Keratinocyte (primary cell): ENCODE measurements around the gene INHBE. TPM values are rescaled to one million over a fixed set of nuclear protein-coding genes. Genes with fewer than 3 reads are reported as not detected.

ENCODE experiments used
- DNase-seq: peaks from one replicate; pipeline ENCODE4 v3.0.0-alpha.2; 2011; ENCODE audit warnings: low read depth, missing footprints, low spot score
- FAIRE-seq: peaks from 2 replicates; lab custom pipeline; 2011; peaks lifted over from hg19 to GRCh38; lab: Jason Lieb, UNC
- H2AFZ ChIP-seq: 2 replicates; pipeline ENCODE4 v1.6.0; 2012; ENCODE audit warnings: low read length, control low read depth, inconsistent platforms; ENCODE audit not compliant: control insufficient read depth
- H3K27ac ChIP-seq: 2 replicates; pipeline ENCODE4 v1.5.1; 2011; ENCODE audit warnings: low read length; ENCODE audit not compliant: control insufficient read depth, insufficient read depth
- H3K27me3 ChIP-seq: 3 replicates; pipeline ENCODE4 v1.6.0; 2011; ENCODE audit warnings: low read length; ENCODE audit not compliant: control insufficient read depth, insufficient read depth; ENCODE audit errors: extremely low read depth
- H3K36me3 ChIP-seq, 2 experiments: 2 replicates in 1 of 2; 3 replicates in 1 of 2; pipeline ENCODE4 v1.5.1; 2011; ENCODE audit warnings: low read length in 2 of 2, mild to moderate bottlenecking in 1 of 2; ENCODE audit not compliant: control insufficient read depth in 2 of 2, insufficient read depth in 2 of 2; ENCODE audit errors: extremely low read depth in 1 of 2
- H3K4me1 ChIP-seq: 3 replicates; pipeline ENCODE4 v1.5.1; 2011; ENCODE audit warnings: low read length; ENCODE audit not compliant: control insufficient read depth, insufficient read depth; ENCODE audit errors: extremely low read depth
- H3K4me2 ChIP-seq: 3 replicates; pipeline ENCODE4 v1.6.0; 2011; ENCODE audit warnings: low read depth, low read length; ENCODE audit not compliant: control insufficient read depth, insufficient read depth; ENCODE audit errors: extremely low read depth
- H3K4me3 ChIP-seq, 3 experiments: fragments of 200-600 bp in 1 of 3; sonication (generic) in 1 of 3; 2 replicates in 2 of 3; 3 replicates in 1 of 3; pipeline ENCODE4 v1.5.1; 2011 to 2016; ENCODE audit warnings: low read length in 3 of 3, mild to moderate bottlenecking in 3 of 3, control low read depth in 2 of 3, inconsistent platforms in 1 of 3, low read depth in 1 of 3, mixed read lengths in 1 of 3, mixed run types in 1 of 3, moderate library complexity in 1 of 3; ENCODE audit not compliant: control insufficient read depth in 2 of 3, insufficient read depth in 2 of 3; ENCODE audit errors: extremely low read depth in 1 of 3
- H3K79me2 ChIP-seq: 2 replicates; pipeline ENCODE4 v1.6.0; 2012; ENCODE audit warnings: low read length; ENCODE audit not compliant: control insufficient read depth, insufficient read depth
- H3K9ac ChIP-seq: 3 replicates; pipeline ENCODE4 v1.6.0; 2011; ENCODE audit warnings: low read length; ENCODE audit not compliant: control insufficient read depth, insufficient read depth; ENCODE audit errors: extremely low read depth
- H3K9me1 ChIP-seq: 3 replicates; pipeline ENCODE4 v1.6.0; 2011; ENCODE audit warnings: low read length; ENCODE audit not compliant: control insufficient read depth, insufficient read depth; ENCODE audit errors: extremely low read depth
- H3K9me3 ChIP-seq: 2 replicates; pipeline ENCODE4 v1.5.1; 2012; ENCODE audit warnings: low read depth, low read length; ENCODE audit not compliant: control insufficient read depth
- H4K20me1 ChIP-seq: 3 replicates; pipeline ENCODE4 v1.6.0; 2011; ENCODE audit warnings: low read length; ENCODE audit not compliant: control insufficient read depth, insufficient read depth; ENCODE audit errors: extremely low read depth
- EZH2 ChIP-seq: IDR thresholded peaks from one replicate; pipeline ENCODE4 v1.6.1; 2012; ENCODE audit warnings: inconsistent platforms, mild to moderate bottlenecking, low read length, moderate library complexity
- dilution Hi-C: fragments of 300-500 bp; cut with MboI; formaldehyde crosslinking; loops from one replicate; pipeline ENCODE4 v1.7.0; 2020; ENCODE audit warnings: low sequenced_read_pairs; ENCODE audit not compliant: extremely low pct_ligation_motif_present
- polyA plus RNA-seq, 5 experiments: library from polyadenylated mRNA; depleted of rRNA in 3 of 5; stranded (reverse) in 3 of 5; stranded (forward) in 1 of 5; unstranded in 1 of 5; fragments of >200 nt; gene quantifications; 1 replicate in 1 of 5; 2 replicates in 3 of 5; 3 replicates in 1 of 5; pipeline versions ENCODE4 v1.2.1 to v1.2.3, GENCODE V29; 2011 to 2012; ENCODE audit warnings: missing spikeins in 2 of 5, low read depth in 1 of 5, low replicate concordance in 1 of 5
- TF ChIP-seq, protein P1 (sequence below), 3 experiments: IDR thresholded peaks in 1 of 3; conservative IDR thresholded peaks in 1 of 3; optimal IDR thresholded peaks in 1 of 3; 2 replicates in 2 of 3; 3 replicates in 1 of 3; pipeline versions ENCODE3 to v1.5.1; 2011; ENCODE audit warnings: low read length in 3 of 3, mild to moderate bottlenecking in 3 of 3, moderate library complexity in 2 of 3, control low read depth in 1 of 3, inconsistent platforms in 1 of 3; ENCODE audit not compliant: insufficient read depth in 2 of 3; ENCODE audit errors: extremely low read depth in 1 of 3

The INHBE gene
- polyA plus RNA-seq, 1 donor (not counting 4 experiments of a cell fraction or from before 2014, with no cell fraction given): not detected

DNA sequence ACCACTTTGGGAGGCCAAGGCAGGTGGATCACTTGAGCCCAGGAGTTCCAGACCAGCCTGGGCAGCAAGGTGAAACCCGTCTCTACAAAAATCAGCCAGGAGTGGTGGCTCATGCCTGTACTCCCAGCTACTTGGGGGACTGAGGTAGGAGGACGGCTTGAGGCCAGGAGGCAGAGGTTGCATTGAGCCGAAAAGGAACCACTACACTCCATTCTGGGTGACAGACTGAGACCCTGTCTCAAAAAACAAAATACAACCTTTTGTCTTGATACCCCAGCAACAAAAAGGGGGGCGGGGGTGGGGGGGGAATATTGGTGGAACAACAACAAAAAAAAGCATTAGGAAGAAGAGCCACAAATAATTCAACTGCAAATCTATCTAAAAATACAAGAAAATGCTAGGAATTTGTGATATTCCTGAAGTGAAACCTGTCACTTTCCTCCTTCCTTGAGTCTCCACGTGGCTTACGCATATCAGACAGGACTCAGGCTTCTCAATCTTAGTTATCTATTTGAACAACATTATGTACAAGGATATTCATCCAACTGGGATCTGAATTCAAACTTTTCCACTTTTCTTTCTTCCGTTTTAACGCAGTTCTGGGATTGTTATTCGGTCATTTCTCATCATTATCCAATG lies 25.5 kb upstream of the INHBE start:
- Histone ChIP-seq H3K4me3 (peak overlapping the region; percentile 57 to 95 (median 78)), H4K20me1 (no peaks in the 10 kb centered on the region), H3K9ac (peak overlapping the region; percentile 93), H3K27me3 (no peaks in the 10 kb centered on the region), H3K79me2 (peaks cover 33% of the 10 kb centered on the region), H3K4me2 (peak overlapping the region; percentile 100), H2AFZ (peak overlapping the region; percentile 7), H3K4me1 (peaks cover 9% of the 10 kb centered on the region), H3K27ac (peak overlapping the region; percentile 93), H3K9me1 (no peaks in the 10 kb centered on the region), H3K9me3 (no peaks in the 10 kb centered on the region), H3K36me3 (peaks cover 0 to 9% of the 10 kb centered on the region in 2 experiments)
- FAIRE-seq (no peak), DNase-seq (no peak)
- dilution Hi-C loops: no loop called here
- TF ChIP-seq, protein P1, sequence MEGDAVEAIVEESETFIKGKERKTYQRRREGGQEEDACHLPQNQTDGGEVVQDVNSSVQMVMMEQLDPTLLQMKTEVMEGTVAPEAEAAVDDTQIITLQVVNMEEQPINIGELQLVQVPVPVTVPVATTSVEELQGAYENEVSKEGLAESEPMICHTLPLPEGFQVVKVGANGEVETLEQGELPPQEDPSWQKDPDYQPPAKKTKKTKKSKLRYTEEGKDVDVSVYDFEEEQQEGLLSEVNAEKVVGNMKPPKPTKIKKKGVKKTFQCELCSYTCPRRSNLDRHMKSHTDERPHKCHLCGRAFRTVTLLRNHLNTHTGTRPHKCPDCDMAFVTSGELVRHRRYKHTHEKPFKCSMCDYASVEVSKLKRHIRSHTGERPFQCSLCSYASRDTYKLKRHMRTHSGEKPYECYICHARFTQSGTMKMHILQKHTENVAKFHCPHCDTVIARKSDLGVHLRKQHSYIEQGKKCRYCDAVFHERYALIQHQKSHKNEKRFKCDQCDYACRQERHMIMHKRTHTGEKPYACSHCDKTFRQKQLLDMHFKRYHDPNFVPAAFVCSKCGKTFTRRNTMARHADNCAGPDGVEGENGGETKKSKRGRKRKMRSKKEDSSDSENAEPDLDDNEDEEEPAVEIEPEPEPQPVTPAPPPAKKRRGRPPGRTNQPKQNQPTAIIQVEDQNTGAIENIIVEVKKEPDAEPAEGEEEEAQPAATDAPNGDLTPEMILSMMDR (optimal IDR thresholded peaks at IDR 0.05 in 1 of 3, IDR thresholded peaks at IDR 0.05 in 1 of 3, conservative IDR thresholded peaks at IDR 0.05 in 1 of 3; ENCODE audit: extremely low read depth in 1 of 3, insufficient read depth in 2 of 3, low read length in 3 of 3): no peak
- no peak for TF ChIP-seq EZH2

DNA sequence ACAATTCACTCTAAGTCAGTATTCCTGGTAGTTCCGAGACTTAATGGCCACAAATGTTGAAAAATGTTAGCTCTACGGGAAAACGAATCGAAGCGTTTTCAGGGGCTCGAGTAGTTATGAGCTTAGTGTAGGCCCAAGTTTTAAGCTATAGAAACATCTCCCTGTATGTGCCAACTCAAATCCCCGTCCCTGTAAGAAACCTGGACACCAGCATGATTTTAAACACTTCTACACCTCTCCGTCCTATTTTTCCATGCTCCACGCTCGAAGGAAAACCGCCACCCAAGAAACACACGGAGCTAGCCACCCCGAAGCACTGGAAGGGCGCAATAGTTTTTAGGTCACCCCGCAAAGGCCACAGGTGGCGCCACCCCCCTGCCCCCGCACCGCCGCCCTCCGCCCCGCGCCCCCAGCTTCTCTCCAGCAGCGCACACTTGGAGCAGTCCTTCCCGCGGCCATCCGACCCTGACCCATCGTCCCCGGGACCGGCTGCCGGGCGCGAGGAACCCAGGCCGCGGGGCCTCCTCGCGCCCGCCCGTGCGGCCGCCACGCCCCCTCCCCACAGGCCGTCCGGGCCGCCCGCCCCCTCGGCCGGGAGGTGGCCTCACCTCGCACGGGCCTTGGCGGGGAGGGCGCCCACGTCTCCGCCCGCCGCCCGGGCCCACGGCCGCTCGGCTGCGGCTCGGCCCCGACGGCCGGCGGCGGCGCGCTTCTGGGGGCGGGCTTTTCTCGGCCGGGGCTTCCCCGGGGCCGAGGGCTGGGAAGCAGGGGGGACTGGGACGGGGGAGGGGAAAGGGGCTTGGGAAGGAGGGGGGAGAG lies 24.8 kb upstream of the INHBE start:
- DNase-seq: no peak
- dilution Hi-C loops: no loop called here
- Histone ChIP-seq H3K27me3 (no peaks in the 10 kb centered on the region), H3K9me1 (no peaks in the 10 kb centered on the region), H3K27ac (peak overlapping the region; percentile 93), H3K79me2 (peaks cover 31% of the 10 kb centered on the region), H3K4me2 (peak overlapping the region; percentile 100), H2AFZ (peak overlapping the region; percentile 7), H4K20me1 (no peaks in the 10 kb centered on the region), H3K9ac (peak overlapping the region; percentile 93), H3K4me1 (peaks cover 9% of the 10 kb centered on the region), H3K4me3 (peak overlapping the region; percentile 57 to 95 (median 78)), H3K36me3 (peaks cover 0 to 9% of the 10 kb centered on the region in 2 experiments), H3K9me3 (no peaks in the 10 kb centered on the region)
- FAIRE-seq: no peak
- TF ChIP-seq EZH2: no peak
- TF ChIP-seq, protein P1 (optimal IDR thresholded peaks at IDR 0.05 in 1 of 3, IDR thresholded peaks at IDR 0.05 in 1 of 3, conservative IDR thresholded peaks at IDR 0.05 in 1 of 3; ENCODE audit: extremely low read depth in 1 of 3, insufficient read depth in 2 of 3, low read length in 3 of 3): peak in 1 of 3 experiments; percentile 13
